GM18519 (cell line): ENCODE data around the gene ABCB6.

ENCODE experiments used
- ATAC-seq: cut with Tn5 transposase; IDR thresholded peaks from one replicate; pipeline ENCODE4 v1.9.1; 2021; ENCODE audit warnings: mild to moderate bottlenecking, moderate library complexity; ENCODE audit not compliant: unreplicated experiment, low FRiP score

The ABCB6 gene

DNA sequence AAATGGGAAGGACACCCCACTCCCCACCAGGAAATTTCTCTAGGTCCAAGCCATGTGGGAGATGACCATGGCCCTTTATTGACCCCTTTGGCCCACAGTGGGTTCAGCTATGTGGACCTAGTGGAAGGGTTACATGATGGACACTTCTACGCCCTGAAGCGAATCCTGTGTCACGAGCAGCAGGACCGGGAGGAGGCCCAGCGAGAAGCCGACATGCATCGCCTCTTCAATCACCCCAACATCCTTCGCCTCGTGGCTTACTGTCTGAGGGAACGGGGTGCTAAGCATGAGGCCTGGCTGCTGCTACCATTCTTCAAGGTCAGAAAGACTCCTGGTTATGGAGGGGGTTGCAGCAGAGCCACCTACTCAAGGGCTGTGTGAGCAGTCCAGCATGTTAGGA is 27.8 kb upstream of the ABCB6 start:
- no peak for ATAC-seq

- no peak for ATAC-seq
These were observed 27.1 kb upstream of the ABCB6 start for GRCh38 chr2:219245899-219246230.

GRCh38 chr2:219245148-219245898 is 26.6 kb upstream of the ABCB6 start, which contains the start of the genes GLB1L and STK16:
GLB1L (minus strand) TSS chr2:219245444; CDS start chr2:219243573, 1,871 bp downstream.
STK16 (plus strand) TSS chr2:219245479; CDS start chr2:219246000, 521 bp downstream.
- peak; percentile 77 for ATAC-seq

- no peak for ATAC-seq
These were observed 26.0 kb upstream of the ABCB6 start for GRCh38 chr2:219244789-219245147.

GRCh38 chr2:219243291-219243761 is 24.6 kb upstream of the ABCB6 start:
- no peak for ATAC-seq

- ATAC-seq = no peak
These were observed 15.6 kb upstream of the ABCB6 start for GRCh38 chr2:219234331-219234730.

DNA sequence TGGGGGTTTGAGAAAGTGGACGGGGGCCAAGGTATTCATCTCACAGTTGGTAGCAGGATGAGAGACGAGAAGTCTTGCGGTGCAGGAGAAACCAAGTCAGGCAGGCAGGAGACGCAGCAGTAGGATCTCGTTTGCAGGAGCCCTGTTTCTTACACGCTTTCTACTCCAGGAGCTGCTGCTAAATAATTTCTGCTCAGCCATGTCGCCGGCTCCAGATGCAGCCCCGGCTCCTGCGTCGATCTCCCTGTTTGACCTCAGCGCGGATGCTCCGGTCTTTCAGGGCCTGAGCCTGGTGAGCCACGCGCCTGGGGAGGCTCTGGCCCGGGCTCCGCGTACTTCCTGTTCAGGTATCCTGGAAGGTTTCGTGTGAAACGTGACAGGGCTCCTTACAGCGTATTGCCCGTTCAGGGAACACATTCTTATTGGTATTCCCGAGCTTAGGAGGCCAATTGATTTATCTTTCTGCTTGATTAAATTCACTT is 11.3 kb upstream of the ABCB6 start:
- no peak for ATAC-seq

DNA sequence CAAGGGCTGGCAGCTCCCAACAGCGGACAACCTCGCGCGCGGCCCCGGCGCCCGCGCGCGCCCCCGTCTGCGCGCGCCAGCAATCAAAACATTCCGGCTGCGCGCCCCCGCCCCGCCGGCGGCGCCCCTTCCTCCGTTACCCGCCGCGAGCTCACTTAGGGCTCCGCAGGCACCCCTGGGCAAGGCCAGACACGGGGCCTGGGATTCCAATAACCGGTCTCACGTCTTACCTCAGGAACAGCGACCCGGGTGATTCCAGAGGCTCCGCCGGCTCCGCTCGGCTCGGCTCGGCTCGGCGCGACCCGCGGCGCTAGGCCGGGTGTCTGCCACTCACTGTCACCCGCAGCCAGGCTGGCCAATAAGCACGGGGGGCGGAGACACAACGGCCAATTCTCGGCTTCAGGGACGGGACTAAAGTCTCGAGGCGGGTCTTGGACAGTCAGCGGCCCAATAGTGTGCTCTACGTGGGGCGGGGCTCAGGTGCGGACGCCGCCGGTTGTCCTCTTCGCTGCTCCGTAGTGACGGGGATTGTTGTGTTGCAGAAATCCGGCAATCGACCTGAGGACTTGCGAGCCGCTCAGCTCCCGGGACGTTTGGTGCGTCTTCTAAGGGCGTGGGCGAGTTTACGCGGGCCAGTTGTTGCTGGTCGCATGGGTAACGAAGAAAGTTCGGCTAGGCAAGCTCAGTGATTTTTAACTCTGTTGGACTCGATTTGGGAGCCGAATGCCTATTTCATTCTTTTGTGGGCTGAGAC is 10.7 kb upstream of the ABCB6 start, which contains the start of the genes ANKZF1 and ATG9A:
Gene ANKZF1, plus strand, starts transcription at position 502 of the 754 bp plus-strand sequence. CDS start 452 bp downstream, outside the sequence.
Gene ATG9A, minus strand, starts transcription at position 332 of the 754 bp plus-strand sequence. CDS start 1,612 bp downstream, outside the sequence.
- peak; percentile 85 for ATAC-seq

GRCh38 chr2:219228911-219229304 is 10.2 kb upstream of the ABCB6 start:
- ATAC-seq = no peak

- ATAC-seq = no peak
These were observed 9.5 kb upstream of the ABCB6 start for GRCh38 chr2:219228041-219228910.

GRCh38 chr2:219225350-219225749 is 6.6 kb upstream of the ABCB6 start:
- ATAC-seq = no peak

GRCh38 chr2:219223831-219224610 is 5.3 kb upstream of the ABCB6 start:
- ATAC-seq = no peak

- no peak for ATAC-seq
These were observed 3.3 kb upstream of the ABCB6 start for GRCh38 chr2:219221957-219222518.

- ATAC-seq = no peak
These were observed 2.1 kb upstream of the ABCB6 start for GRCh38 chr2:219220652-219221402.

DNA sequence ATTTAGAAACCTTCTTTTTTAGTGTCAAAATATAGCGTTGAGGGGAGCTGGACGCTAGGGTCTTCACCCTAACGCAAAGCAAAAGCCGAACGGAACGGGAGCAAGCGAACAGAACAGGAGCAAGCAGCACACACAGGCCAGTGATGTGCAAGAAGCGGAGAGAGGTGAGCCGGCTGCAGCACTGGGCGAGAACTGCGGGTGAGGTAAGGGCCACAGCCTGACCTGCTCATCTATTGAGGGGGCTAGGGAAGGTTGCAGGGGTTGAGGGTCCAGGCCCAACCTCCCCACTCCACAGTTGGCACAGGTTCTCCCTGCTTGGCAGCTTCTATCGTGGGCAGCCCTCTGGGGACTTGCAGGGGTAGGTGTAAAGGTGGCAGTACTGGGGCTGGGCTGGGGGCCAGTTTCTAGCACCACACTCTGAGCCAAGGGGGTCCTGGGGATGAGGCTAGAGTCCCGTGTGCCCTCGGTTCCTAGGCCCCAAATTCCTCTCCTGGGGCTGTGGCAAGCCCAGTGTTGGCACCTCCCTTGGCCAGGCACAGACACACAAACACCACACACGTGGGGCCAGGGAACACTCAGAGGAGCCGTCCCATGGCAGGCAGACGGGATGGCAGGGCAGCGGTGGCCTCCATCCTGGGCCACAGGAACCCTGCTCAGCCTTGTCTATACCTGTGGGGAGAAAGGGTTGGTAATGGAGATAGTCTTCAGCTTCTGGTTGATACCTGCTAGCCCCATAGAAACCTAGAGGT is 1.2 kb upstream of the ABCB6 start:
- no peak for ATAC-seq

DNA sequence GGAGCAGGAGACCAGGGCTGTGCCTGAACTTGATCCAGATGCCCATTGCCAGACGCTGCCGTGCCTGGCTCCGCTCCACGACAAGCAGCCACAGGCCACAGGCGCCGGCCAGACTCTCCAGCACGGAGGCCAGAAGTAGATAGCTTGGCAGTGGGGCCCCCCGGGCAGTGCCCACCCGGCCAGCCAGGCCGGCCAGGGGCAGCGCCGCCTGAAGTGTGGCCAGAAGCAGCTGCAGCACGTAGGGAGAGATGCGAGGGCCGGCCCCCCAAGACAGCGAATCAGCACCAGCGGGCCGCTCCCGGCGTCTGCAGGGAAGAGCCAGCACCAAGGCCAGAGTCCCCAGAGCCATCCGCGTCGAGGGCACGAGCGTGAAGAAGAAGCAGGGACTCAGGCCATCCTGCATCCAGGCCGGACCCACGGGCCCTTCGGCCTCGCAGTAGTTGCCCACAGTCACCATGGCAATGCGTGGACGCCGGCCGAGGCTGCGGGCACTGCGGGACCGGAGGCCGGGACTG is 484 bp downstream of the ABCB6 start:
- peak; percentile 16 for ATAC-seq

DNA sequence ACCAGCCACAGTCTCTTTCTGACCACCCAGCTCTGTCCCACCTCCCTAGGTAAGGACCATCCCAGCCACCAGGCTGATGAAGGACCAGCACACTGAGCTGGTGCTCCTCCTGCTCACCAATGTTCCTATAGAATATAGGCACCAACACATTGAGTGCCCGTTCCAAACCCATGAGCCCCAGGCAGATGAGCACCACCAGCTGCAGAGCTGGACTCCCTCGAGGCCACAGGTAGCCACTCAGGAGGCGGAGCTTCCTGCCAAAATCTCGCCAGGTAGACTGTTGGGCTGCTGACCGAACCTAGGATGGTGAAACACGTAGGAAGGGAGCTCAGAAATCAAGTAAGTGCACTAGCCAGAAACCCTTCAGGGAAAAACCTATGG is 2.2 kb downstream of the ABCB6 start:
- no peak for ATAC-seq
